NCI-H128 (cell line): ENCODE results near the gene MMS22L.
"Not testable (repeated sequence)": the region's sequence is repeated elsewhere in the genome, so short reads cannot be mapped to it uniquely, and the experiment has no call there.

Source experiments
- DNase-seq: peaks from one replicate; lab custom pipeline; 2025; ENCODE audit not compliant: unreplicated experiment; lab: John Stamatoyannopoulos, UW

MMS22L gene

DNA sequence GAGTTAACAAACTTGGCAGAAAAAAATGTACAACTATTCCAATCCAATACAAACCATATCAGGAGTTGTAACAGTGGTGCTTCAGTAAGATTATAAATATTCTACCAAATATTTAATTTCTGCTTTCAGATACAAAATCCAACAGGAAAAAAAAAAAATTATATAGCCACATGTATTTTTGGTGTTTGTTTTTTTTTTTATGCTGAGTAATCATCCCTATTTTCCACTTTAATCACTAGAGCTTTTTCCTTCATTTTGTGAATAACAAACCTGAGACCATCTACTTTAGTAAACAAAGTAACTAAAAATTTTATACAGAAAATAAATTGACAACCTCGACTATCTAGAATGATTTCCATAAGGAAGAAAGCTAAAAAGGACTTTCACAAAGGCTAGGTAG lies 36.2 kb downstream of the MMS22L start:
- DNase-seq: no peak

- DNase-seq: no peak
Observed at GRCh38 chr6:97240222-97240621, 42.8 kb downstream of the MMS22L start.

- no peak for DNase-seq
Observed at GRCh38 chr6:97231911-97232310, 51.1 kb downstream of the MMS22L start.

DNA sequence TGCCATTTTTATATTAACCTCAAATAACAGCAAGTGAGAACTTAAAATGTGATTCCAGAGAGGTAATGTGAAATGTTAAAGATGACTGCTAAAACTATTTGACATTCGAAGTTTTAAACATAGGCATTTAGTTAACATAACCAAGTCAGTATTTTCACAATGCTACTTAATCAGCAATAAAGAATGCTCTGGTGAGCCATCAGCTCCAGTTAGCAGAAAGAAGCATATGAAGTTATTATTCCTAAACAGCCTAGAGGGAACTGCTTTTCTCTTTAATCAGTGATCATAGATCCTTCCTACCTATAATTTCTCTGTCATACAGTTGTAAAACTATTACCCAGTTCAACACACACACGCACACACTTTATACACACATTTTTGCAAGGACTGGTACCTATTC lies 60.1 kb downstream of the MMS22L start:
- DNase-seq: no peak

DNA sequence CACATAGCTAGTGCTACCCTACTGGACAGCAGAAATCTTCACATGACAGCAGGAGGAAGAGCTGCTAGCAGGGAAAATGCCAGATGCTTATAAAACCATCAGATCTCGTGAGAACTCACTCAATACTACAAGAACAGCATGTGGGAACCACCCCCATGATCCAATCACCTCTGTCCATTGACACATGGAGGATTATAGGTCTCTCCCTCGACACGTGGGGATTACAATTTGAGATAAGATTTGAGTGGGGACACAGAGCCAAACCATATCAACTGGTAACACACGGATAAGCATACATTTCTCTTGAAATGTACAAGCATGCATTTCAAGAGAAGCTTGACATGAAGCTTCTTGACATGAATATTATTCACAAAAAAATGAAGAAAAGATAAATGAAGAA lies 64.1 kb downstream of the MMS22L start:
- DNase-seq: no peak

GRCh38 chr6:97215157-97215769 lies 67.8 kb downstream of the MMS22L start:
- DNase-seq: no peak

DNA sequence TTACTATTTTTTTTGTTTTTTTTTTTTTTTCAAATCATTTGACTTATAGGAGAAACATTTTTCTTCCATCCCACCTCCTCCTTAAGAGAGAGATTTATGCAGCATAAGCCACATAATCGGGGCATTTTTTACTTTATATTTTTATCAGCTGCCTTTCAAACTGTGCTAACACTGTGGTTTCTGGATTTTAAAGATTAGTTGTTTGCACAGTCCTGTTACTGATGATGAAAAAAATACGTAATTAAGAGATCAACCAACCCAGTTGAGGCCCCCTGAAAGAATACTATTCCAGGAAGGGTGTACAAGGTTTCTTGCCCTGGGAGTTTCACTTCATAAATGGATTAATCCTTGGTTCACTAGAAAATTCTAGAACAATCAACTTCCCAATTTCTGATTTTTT lies 68.3 kb downstream of the MMS22L start:
- no peak for DNase-seq

GRCh38 chr6:97207383-97207782 lies 75.6 kb downstream of the MMS22L start:
- DNase-seq: no peak

DNA sequence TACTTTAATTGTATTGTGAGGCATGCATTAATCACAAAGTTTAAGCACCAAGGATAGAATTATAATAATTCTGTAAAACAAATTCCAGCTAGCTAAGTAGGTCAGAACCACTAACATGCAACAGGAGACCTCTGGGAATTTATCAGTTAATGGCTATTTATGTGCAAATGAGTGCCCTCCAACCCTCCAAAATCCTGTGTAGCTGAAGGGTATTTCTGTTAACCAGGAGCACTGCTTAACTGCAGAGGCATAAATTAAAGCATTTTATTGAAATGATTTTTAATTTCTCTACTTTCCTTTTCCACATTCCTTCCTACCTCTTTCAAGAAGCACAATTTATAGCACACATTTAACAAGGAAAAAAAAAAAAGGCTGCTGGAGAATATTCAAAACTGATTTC lies 77.0 kb downstream of the MMS22L start:
- no peak for DNase-seq

- DNase-seq: no peak
Observed at GRCh38 chr6:97203343-97203742, 79.7 kb downstream of the MMS22L start.

DNA sequence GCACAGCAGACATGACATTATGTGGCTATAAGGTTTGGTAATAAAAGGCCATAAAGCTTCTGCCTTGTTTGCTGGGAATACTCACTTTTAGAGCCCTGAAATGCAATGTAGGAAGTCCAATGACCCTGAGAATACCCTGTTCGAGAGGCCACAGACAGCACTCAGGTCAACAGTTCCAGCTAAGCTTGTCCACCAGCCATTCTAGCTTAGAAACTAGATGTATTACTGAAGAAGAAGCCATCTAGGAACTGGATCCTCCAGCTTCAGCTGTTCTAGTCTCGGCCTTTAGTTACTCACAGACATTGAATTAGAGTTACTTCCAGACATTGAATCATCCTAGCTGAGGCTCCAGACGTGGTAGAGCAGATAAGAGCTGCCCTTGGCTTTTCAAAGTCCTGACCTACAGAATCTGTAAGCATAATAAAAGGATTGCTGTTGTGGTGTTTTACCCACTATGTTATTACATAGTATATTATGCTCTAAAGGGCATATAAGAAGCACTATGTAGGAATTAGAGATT lies 84.9 kb downstream of the MMS22L start:
- DNase-seq: no peak

- no peak for DNase-seq
Observed at GRCh38 chr6:97195117-97195516, 87.9 kb downstream of the MMS22L start.

DNA sequence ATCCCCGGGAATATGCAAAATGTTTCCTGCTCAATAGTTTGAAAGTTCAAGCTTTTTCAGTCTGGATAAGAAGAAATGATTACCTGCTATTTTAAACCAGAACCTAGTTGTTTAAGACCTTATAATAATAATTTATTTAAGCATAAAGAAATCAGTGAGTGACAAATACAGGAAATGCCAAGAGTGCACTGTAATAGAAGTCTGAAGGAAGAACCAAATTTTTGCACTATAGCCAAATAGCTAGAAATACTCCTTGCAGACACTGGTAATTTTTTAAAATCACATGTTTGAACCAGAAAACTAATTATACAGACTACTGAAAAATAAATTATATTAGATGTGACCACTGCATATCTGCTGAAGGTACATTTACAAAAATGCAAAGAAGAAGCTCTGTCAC lies 93.2 kb downstream of the MMS22L start:
- DNase-seq: no peak

DNA sequence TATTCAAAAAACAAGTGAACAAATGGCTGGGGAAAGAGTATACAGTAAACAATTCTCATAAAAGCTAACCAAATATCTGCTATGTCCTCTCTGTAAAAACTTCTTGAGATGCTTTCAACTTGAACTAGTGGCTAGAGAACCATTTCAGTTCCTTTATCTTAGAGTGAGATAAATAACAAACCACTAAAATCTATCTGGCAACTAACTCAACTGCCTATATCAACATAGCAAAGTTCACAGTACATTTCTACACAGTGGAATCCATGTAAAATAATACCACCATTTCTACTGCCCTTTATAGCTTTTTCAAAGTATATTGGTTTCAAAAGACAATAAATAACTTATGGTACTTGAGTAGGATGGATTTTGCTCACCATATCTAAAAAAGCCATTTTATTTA lies 95.1 kb downstream of the MMS22L start:
- no peak for DNase-seq

- peak; percentile 27 for DNase-seq
Observed at GRCh38 chr6:97186416-97186999, 96.5 kb downstream of the MMS22L start.

- no peak for DNase-seq
Observed at GRCh38 chr6:97177905-97178304, 105.1 kb downstream of the MMS22L start.

- DNase-seq: no peak
Observed at GRCh38 chr6:97176468-97176867, 106.5 kb downstream of the MMS22L start.

DNA sequence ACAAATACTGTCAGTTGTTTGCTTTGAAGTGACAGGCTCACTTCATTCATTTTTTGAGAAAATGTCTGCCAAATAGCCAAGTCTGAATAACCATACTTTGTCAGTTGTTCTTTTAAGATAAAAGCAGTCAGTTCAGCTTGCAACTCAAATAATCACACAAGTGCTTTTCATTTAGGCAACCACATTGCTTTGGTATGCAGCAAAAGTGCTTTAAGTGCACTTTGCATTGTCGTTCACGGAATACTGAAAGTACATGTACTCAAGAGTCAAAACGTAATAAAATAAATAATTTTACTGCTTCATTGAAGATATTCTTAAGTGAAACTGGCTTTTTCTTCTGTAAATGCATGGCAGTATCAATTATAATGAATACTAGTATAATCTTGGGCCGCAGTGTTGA lies 107.2 kb downstream of the MMS22L start:
- peak; percentile 23 for DNase-seq

GRCh38 chr6:97174471-97174870 lies 108.5 kb downstream of the MMS22L start:
- DNase-seq: no peak

DNA sequence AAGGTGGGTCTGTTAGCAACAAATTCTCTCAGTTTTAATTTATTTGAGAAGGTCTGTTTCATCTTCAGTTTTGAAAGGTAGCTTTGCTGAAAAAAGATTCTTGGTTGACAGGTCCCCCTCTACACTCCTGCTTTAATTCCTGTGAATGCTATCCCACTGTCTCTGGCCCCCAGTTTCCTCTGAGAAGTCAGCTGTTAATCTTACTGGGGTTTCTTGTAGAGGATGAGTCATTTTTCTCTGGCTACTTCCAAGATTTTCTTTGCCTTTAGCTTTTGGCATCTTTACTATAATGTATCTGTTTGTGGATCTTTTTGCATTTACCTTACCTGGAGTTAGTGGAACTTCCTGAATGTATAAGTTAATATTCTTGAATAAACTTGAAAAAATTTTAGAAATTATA lies 122.7 kb downstream of the MMS22L start:
- no peak for DNase-seq

DNA sequence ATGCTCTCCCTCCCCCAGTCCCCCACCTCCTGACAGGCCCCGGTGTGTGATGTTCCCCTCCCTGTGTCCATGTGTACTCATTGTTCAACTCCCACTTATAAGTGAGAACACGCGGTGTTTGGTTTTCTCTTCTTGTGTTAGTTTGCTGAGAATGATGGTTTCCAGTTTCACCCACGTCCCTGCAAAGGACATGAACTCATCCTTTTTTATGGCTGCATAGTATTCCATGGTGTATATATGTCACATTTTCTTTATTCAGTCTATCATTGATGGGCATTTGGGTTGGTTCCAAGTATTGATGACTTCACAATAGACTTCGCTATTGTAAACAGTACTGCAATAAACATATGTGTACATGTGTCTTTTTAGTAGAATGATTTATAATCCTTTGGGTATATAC lies 127.6 kb downstream of the MMS22L start:
- not testable (repeated sequence) for DNase-seq

GRCh38 chr6:97154015-97154414 lies 129.0 kb downstream of the MMS22L start:
- DNase-seq: no peak

DNA sequence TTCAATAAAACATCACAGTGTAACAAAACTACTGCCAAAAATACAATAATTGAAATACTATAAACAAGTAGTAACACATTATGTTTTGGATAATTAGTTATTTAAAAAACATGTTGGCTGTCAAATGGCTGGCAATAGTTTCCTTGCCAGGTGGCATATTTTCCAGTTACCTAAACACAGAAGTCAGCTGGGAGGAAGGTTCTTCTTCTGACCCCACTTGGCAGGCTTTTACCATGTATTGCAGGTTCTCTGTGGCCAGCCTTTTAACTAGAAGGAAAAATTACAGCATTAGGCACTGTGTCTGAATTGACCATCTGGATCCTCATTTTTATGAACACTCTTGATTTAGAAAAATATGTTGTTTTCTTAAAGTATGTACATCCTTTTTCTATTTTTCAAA lies 131.4 kb downstream of the MMS22L start:
- DNase-seq: no peak
